Activated naive CD8-positive, alpha-beta T cell treated with anti-CD3 and anti-CD28 coated beads, Interleukin-2, amount 50 U/mL, for 24 hours (primary cell): ENCODE results near the gene AMMECR1.

Source experiments
- ATAC-seq: fragments of 150-1000 bp; cut with Tn5 transposase; one replicate; pipeline ENCODE4 v1.10.0; 2021
- DNase-seq: peaks from one replicate; pipeline ENCODE4 v3.0.0; 2021
- H3K27ac Mint-ChIP-seq: one replicate; pipeline ENCODE4 v1.8.0; 2021; ENCODE audit warnings: mild to moderate bottlenecking, mixed read lengths
- H3K27me3 Mint-ChIP-seq: one replicate; pipeline ENCODE4 v1.8.0; 2021; ENCODE audit warnings: mixed read lengths
- H3K36me3 Mint-ChIP-seq: one replicate; pipeline ENCODE4 v1.8.0; 2021; ENCODE audit warnings: low read depth, mixed read lengths
- H3K4me1 Mint-ChIP-seq: one replicate; pipeline ENCODE4 v1.8.0; 2021; ENCODE audit warnings: mixed read lengths
- H3K4me3 Mint-ChIP-seq: one replicate; pipeline ENCODE4 v1.8.0; 2021; ENCODE audit warnings: mild to moderate bottlenecking, moderate library complexity, mixed read lengths
- H3K9me3 Mint-ChIP-seq: one replicate; pipeline ENCODE4 v1.8.0; 2021; ENCODE audit warnings: mixed read lengths

The AMMECR1 gene

DNA sequence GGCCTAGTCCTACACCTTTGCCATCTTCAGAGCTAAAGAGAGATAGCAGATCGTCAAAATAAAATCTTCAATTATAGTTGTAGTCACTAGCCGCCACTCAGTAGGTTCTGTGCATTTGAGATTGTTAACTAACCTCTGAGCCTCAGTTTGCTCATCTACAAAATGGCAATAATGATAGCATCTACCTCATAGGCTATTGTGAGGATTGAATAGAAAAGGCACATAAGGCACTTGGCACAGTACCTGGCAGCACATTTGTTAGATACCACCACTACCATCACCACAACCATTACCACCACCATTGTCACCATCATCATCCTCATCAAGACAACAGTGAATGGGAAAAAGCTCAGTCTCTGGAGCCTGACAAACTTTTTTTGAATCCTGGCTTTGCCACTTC, 134.6 kb downstream of the AMMECR1 start:
- no peak overlapping the region for H3K4me3 Mint-ChIP-seq
- ATAC-seq, result no peak
- peaks cover 20% of the 10 kb centered on the region for H3K4me1 Mint-ChIP-seq
- DNase-seq, result no peak
- H3K27ac Mint-ChIP-seq, result no peak overlapping the region
- peaks cover 11% of the 10 kb centered on the region for H3K9me3 Mint-ChIP-seq
- H3K36me3 Mint-ChIP-seq, result peaks cover 6% of the 10 kb centered on the region
- H3K27me3 Mint-ChIP-seq, result no peaks in the 10 kb centered on the region

DNA sequence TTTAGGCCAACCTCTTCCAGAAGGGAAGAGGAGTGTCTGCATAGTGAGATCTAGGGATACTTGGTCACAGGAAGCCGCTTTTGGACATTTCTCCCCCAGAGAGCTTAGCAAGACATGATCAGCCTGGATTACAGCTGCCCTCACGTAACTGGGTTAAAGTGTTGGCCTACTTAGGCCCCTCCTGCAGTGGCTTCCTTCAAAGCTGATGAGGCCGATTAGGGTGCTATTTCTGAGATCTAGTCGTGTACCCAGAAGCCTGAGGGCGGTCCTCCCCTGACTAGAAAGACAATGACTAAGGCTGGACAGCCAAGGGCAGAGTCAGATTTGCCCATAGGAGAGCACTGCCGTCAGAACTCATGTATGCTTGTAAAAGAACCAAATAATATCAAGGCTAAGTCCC, 135.0 kb downstream of the AMMECR1 start:
- no peaks in the 10 kb centered on the region for H3K27me3 Mint-ChIP-seq
- H3K36me3 Mint-ChIP-seq, result peaks cover 6% of the 10 kb centered on the region
- DNase-seq, result no peak
- H3K27ac Mint-ChIP-seq, result no peak overlapping the region
- H3K4me3 Mint-ChIP-seq, result no peak overlapping the region
- peaks cover 11% of the 10 kb centered on the region for H3K9me3 Mint-ChIP-seq
- ATAC-seq, result no peak
- peaks cover 16% of the 10 kb centered on the region for H3K4me1 Mint-ChIP-seq

- ATAC-seq (peak; percentile 68), DNase-seq (no peak)
- Mint-ChIP-seq H3K4me3 (no peak overlapping the region), H3K9me3 (peaks cover 11% of the 10 kb centered on the region), H3K27ac (no peak overlapping the region), H3K4me1 (peaks cover 15% of the 10 kb centered on the region), H3K27me3 (no peaks in the 10 kb centered on the region), H3K36me3 (peaks cover 6% of the 10 kb centered on the region)
These were observed 135.5 kb downstream of the AMMECR1 start for GRCh38 chrX:110182362-110182761.

DNA sequence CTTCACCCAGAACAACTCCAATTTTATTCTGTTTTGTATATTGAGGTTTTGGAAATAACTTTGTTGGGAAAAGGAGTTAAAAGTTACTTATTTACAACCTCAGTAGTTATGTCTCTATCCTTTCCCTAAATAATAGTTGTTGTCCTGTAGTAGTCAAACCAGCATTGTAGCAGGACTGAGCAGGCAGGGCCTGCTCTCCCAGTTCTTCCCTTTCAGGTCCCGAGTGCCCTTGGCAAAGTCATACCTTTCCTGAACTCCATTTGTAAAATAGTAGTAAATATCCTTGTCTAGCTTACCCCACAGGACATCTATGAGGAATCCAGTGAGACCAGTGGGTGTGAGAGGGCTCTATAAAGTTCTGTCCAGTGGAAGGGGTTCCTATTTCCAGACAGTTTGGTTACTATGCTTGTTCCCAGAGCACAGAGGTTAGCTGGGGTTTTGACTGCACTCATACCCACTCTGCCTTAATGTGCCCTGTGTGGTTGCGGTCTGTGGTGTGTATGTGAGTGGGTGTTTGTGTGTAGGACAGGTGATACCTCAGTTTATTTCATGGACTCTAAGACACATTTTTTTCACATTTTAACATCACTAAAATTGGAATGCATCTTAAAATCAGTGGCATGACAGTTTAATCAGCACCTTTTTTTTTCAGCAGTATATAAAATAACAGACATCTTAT, 136.3 kb downstream of the AMMECR1 start:
- Mint-ChIP-seq H3K4me3 (no peak overlapping the region), H3K4me1 (peaks cover 15% of the 10 kb centered on the region), H3K27me3 (no peaks in the 10 kb centered on the region), H3K27ac (no peak overlapping the region), H3K36me3 (peaks cover 6% of the 10 kb centered on the region), H3K9me3 (peaks cover 10% of the 10 kb centered on the region)
- ATAC-seq, result no peak
- DNase-seq, result no peak

DNA sequence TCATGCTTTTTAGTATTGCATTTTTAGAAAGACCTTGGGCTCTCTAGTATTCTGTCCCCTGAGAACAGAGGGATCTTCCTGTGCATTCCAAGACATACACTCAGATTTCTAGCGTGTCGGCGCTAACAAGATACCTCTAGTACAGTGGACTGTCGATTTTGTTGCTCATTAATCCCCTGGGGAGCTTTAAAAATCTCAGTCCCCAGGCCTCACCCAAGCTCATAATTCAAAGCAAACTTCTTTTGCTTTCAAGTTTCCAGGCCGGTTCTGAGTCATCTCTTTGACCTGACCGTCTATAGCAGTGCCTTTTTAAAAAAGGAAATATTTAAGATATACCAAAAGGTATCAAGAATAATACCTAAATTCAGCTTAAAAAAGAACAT, 137.0 kb downstream of the AMMECR1 start:
- H3K27ac Mint-ChIP-seq, result no peak overlapping the region
- H3K9me3 Mint-ChIP-seq, result peaks cover 6% of the 10 kb centered on the region
- ATAC-seq (no peak), DNase-seq (no peak)
- H3K4me1 Mint-ChIP-seq, result peaks cover 15% of the 10 kb centered on the region
- peaks cover 6% of the 10 kb centered on the region for H3K36me3 Mint-ChIP-seq
- no peak overlapping the region for H3K4me3 Mint-ChIP-seq
- no peaks in the 10 kb centered on the region for H3K27me3 Mint-ChIP-seq

- Mint-ChIP-seq H3K9me3 (peaks cover under 1% of the 10 kb centered on the region), H3K27me3 (no peaks in the 10 kb centered on the region), H3K36me3 (peaks cover 6% of the 10 kb centered on the region), H3K4me3 (no peak overlapping the region), H3K27ac (no peak overlapping the region), H3K4me1 (peaks cover 13% of the 10 kb centered on the region)
- DNase-seq, result no peak
- no peak for ATAC-seq
These were observed 137.5 kb downstream of the AMMECR1 start for GRCh38 chrX:110180176-110180927.

GRCh38 chrX:110178179-110178865, 139.6 kb downstream of the AMMECR1 start:
- peaks cover 2% of the 10 kb centered on the region for H3K36me3 Mint-ChIP-seq
- no peaks in the 10 kb centered on the region for H3K9me3 Mint-ChIP-seq
- no peak overlapping the region for H3K27ac Mint-ChIP-seq
- no peak overlapping the region for H3K4me3 Mint-ChIP-seq
- no peaks in the 10 kb centered on the region for H3K27me3 Mint-ChIP-seq
- ATAC-seq (no peak), DNase-seq (no peak)
- peaks cover 8% of the 10 kb centered on the region for H3K4me1 Mint-ChIP-seq

DNA sequence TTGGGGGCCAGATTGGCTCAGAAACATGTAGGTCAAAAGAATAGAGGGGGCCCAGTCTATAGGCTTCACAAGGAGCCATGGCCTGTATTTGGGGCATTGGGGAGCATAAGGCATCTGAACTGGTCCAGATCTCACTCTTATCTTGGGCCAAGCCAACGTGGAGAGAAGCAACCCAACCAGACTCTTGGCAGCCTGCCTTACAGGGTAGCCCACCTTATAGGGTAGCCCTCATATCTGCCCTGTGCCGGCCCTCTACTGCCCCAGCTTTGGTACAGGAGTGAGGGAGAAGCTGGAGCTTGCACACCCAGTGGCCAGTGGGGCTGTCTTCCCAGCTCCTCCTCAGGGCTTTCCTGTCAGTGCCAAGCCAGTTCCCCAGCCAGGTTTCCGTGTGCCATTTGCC, 142.2 kb downstream of the AMMECR1 start:
- no peak for DNase-seq
- H3K27ac Mint-ChIP-seq, result no peak overlapping the region
- no peaks in the 10 kb centered on the region for H3K27me3 Mint-ChIP-seq
- H3K4me1 Mint-ChIP-seq, result no peaks in the 10 kb centered on the region
- H3K36me3 Mint-ChIP-seq, result no peaks in the 10 kb centered on the region
- no peak for ATAC-seq
- no peak overlapping the region for H3K4me3 Mint-ChIP-seq
- no peaks in the 10 kb centered on the region for H3K9me3 Mint-ChIP-seq

DNA sequence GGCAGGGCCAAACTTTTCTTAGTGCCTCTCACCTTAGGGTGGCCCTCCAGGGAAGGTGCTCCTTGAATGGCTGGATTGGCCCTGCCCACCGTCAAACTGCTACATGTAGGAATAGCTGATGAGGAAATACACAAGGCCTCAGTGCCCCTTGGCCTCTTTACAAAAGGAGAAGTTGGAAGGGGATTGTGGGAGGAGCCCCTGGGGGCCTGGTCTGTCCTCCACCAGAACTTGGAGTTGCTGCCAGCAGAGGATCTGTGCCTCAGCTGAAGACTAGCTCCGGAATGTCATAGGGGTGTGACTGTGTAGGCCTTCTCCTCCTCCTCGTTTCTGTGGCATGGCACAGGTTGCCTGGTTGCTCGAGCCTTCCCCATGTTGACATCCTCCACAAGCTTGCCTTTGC, 142.7 kb downstream of the AMMECR1 start:
- H3K9me3 Mint-ChIP-seq, result no peaks in the 10 kb centered on the region
- H3K4me1 Mint-ChIP-seq, result no peaks in the 10 kb centered on the region
- ATAC-seq (no peak), DNase-seq (no peak)
- no peaks in the 10 kb centered on the region for H3K27me3 Mint-ChIP-seq
- H3K4me3 Mint-ChIP-seq, result no peak overlapping the region
- H3K36me3 Mint-ChIP-seq, result no peaks in the 10 kb centered on the region
- H3K27ac Mint-ChIP-seq, result no peak overlapping the region

DNA sequence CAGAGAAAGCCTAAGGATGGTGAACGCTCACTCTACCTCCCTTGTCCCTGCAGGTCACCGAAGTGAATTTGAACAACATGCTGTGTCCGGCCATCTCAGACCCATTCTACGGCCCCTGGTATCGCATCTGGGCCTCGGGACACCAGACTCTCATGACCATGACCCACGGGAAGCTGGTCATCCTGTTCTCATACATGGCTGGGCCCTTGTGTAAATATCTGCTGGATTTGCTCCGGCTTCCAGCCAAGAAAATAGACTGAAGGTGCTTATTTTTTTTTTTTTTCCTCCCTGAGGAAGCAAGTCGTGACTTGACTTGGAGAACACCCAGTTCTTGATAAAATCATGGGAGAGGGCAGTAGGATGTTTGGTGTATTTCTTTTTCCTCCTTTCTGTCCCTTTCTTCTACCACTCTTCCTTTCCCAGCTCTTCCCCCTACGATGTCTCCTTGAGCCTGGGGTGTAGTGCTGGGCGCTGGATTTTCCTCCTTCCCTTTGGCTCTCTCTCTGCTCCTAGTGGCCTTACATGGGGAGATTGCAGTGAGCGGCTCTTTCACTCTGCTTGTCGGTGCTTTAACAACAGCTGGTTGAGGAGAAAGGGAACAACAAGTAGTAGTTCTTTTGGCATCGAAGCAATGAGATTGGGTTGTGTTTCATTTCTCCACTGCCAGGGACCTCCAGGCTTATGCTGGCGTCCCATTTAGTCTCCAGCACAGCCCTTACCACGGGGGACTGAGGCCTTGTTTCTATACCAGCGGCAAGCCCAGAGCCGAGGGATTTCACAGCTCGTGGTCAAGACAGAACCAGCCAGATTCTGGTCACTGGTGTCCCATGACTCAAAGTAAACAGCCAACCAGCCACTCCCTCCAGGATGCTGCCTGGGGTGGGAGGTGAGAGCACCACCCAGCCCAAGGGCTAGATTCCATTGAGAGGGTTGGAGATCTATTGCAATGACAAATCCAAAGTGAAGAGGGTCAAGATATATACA, 144.4 kb downstream of the AMMECR1 start:
- H3K27me3 Mint-ChIP-seq, result no peaks in the 10 kb centered on the region
- DNase-seq, result no peak
- no peaks in the 10 kb centered on the region for H3K9me3 Mint-ChIP-seq
- H3K4me1 Mint-ChIP-seq, result peaks cover 2% of the 10 kb centered on the region
- H3K36me3 Mint-ChIP-seq, result no peaks in the 10 kb centered on the region
- H3K4me3 Mint-ChIP-seq, result no peak overlapping the region
- H3K27ac Mint-ChIP-seq, result no peak overlapping the region
- ATAC-seq, result no peak

DNA sequence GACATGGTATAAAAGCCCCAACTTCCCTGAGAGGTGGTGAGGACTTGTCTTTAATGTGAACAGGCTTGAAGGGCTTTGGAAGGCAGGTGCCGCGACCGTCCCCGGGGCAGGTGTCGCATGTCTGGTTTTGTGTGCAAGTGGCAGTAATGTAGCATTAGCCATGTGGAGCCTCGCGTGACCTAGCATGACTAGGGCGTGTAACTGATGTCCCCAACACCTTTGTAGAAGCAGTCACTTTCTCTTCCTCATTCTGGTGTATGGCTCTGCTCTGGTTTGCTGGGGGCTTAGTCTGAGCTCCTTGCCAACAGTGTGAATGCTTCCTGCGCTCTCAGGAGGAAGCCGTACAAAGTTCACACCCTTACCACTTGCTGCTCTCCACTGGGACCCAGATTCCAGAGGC, 145.7 kb downstream of the AMMECR1 start:
- no peak overlapping the region for H3K4me3 Mint-ChIP-seq
- no peak overlapping the region for H3K27ac Mint-ChIP-seq
- no peaks in the 10 kb centered on the region for H3K9me3 Mint-ChIP-seq
- ATAC-seq, result peak; percentile 49
- no peaks in the 10 kb centered on the region for H3K36me3 Mint-ChIP-seq
- DNase-seq, result no peak
- peaks cover 2% of the 10 kb centered on the region for H3K4me1 Mint-ChIP-seq
- no peaks in the 10 kb centered on the region for H3K27me3 Mint-ChIP-seq

DNA sequence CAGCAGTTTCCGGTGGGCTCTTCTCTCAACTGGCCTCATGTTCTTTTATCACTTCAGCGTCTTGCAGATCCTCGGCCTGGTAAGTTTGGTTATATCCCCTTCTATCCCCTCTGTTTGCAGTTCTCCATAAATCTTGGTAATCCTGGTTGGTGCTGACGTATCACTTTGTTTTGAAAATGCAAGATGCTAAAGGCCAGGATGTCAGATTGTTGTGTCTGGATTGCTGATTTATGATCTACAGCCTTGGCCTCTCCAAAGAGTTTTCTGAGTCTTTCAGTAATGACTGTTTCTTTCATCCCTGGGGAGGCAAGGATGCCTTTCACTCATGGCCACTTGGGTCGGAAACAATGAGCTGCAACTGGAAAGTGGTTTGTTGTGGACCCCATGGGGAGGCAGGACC, 146.4 kb downstream of the AMMECR1 start:
- no peak for DNase-seq
- no peaks in the 10 kb centered on the region for H3K9me3 Mint-ChIP-seq
- no peak overlapping the region for H3K27ac Mint-ChIP-seq
- peaks cover 2% of the 10 kb centered on the region for H3K4me1 Mint-ChIP-seq
- no peaks in the 10 kb centered on the region for H3K27me3 Mint-ChIP-seq
- no peak for ATAC-seq
- no peak overlapping the region for H3K4me3 Mint-ChIP-seq
- H3K36me3 Mint-ChIP-seq, result no peaks in the 10 kb centered on the region

DNA sequence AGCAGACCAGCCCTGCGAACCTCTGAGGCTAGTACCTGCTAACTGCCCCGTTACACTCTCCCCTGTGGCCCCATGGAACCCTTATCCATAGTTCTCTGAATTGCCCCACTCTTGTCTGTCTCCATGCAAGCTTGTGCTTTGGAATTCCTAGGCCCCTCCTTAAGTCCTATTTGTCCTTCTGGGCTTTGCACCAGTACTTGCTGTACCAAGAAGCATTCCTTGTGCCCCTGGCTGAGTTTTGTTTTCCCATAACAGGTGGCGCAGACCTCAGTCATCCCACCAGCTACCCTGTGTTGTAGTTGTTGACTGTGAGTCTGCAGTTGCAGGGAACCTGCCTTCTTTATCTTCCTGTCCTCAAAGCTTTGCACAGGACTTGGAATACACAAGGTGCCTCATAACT, 147.9 kb downstream of the AMMECR1 start:
- no peak for ATAC-seq
- peaks cover 2% of the 10 kb centered on the region for H3K4me1 Mint-ChIP-seq
- H3K27ac Mint-ChIP-seq, result no peak overlapping the region
- no peak for DNase-seq
- H3K36me3 Mint-ChIP-seq, result no peaks in the 10 kb centered on the region
- no peak overlapping the region for H3K4me3 Mint-ChIP-seq
- no peaks in the 10 kb centered on the region for H3K9me3 Mint-ChIP-seq
- no peaks in the 10 kb centered on the region for H3K27me3 Mint-ChIP-seq

GRCh38 chrX:110168585-110168984, 149.3 kb downstream of the AMMECR1 start:
- Mint-ChIP-seq H3K27me3 (no peaks in the 10 kb centered on the region), H3K4me3 (no peak overlapping the region), H3K27ac (no peak overlapping the region), H3K4me1 (peaks cover 2% of the 10 kb centered on the region), H3K9me3 (no peaks in the 10 kb centered on the region), H3K36me3 (no peaks in the 10 kb centered on the region)
- ATAC-seq (no peak), DNase-seq (no peak)
